B cell (primary cell): Measurements from ENCODE around the gene CAMK2A. TPM values are rescaled to one million over a fixed set of nuclear protein-coding genes. Genes with fewer than 3 reads are reported as not detected.

Source experiments
- ATAC-seq: fragments of 200-7000 bp; cut with Tn5 transposase; one replicate; pipeline ENCODE4 v1.10.0; 2021; ENCODE audit warnings: low read depth, mild to moderate bottlenecking, moderate number of reproducible peaks, moderate library complexity
- CTCF ChIA-PET: fragments of 350-600 bp; sonication (Branson Sonifier 250); formaldehyde crosslinking; loops from one replicate; lab custom pipeline; 2021; ENCODE audit warnings: antibody characterized with exemption, inconsistent platforms; lab: Charles Lee
- POLR2A ChIA-PET: fragments of 350-600 bp; sonication (Branson Sonifier 250); formaldehyde crosslinking; loops from one replicate; lab custom pipeline; 2021; ENCODE audit warnings: antibody characterized with exemption; lab: Charles Lee
- DNase-seq: peaks from one replicate; pipeline ENCODE4 v3.0.0; 2013
- H2AFZ ChIP-seq: 2 replicates; pipeline ENCODE4 v1.6.1; 2012; ENCODE audit warnings: mild to moderate bottlenecking, low read depth, low read length; ENCODE audit not compliant: insufficient read depth, poor library complexity, severe bottlenecking
- H3K27ac ChIP-seq, 2 donors: 1 replicate in 1 of 2; 2 replicates in 1 of 2; pipeline ENCODE4 v1.5.1; 2012 to 2013; ENCODE audit warnings: low read length in 2 of 2, mild to moderate bottlenecking in 2 of 2, moderate library complexity in 1 of 2
- H3K27me3 ChIP-seq, 4 experiments: fragments of 200-600 bp in 1 of 4; sonication (generic) in 1 of 4; replicated peaks in 1 of 4; 1 replicate in 2 of 4; 2 replicates in 2 of 4; pipeline versions ENCODE4 v1.6.1 to v1.7.0; 2013 to 2016; ENCODE audit warnings: low read length in 3 of 4, mild to moderate bottlenecking in 2 of 4, mixed read lengths in 1 of 4, moderate library complexity in 1 of 4; ENCODE audit not compliant: insufficient read depth in 4 of 4, control insufficient read depth in 3 of 4; ENCODE audit errors: control extremely low read depth in 1 of 4
- H3K36me3 ChIP-seq, 2 experiments: replicated peaks in 1 of 2; 1 replicate in 1 of 2; 2 replicates in 1 of 2; pipeline versions ENCODE4 v1.6.1 to v1.7.1; 2013; ENCODE audit warnings: low read length in 1 of 2; ENCODE audit not compliant: insufficient read depth in 2 of 2, control insufficient read depth in 1 of 2; ENCODE audit errors: control extremely low read depth in 1 of 2, extremely low read depth in 1 of 2
- H3K4me1 ChIP-seq, 2 donors: fragments of 200-600 bp in 1 of 2; sonication (generic) in 1 of 2; 1 replicate in 1 of 2; 2 replicates in 1 of 2; pipeline versions ENCODE4 v1.5.1 to v1.6.1; 2013 to 2017; ENCODE audit warnings: low read length in 2 of 2; ENCODE audit not compliant: control insufficient read depth in 2 of 2, insufficient read depth in 2 of 2
- H3K4me2 ChIP-seq: replicated peaks from 2 replicates; pipeline ENCODE3; 2012; ENCODE audit warnings: mild to moderate bottlenecking, low read depth, low read length; ENCODE audit not compliant: poor library complexity, severe bottlenecking
- H3K4me3 ChIP-seq, 5 experiments: fragments of 200-600 bp in 1 of 5; sonication (generic) in 1 of 5; 1 replicate in 3 of 5; 2 replicates in 2 of 5; pipeline versions ENCODE4 v1.5.1 to v1.7.0; 2011 to 2016; ENCODE audit warnings: low read length in 4 of 5, mild to moderate bottlenecking in 4 of 5, low read depth in 2 of 5, control low read depth in 1 of 5, moderate library complexity in 1 of 5; ENCODE audit not compliant: insufficient read depth in 1 of 5; ENCODE audit errors: control extremely low read depth in 1 of 5, extremely low read depth in 1 of 5
- H3K79me2 ChIP-seq: fragments of 200-600 bp; sonication (generic); one replicate; pipeline ENCODE4 v1.6.0; 2016; ENCODE audit warnings: low read length; ENCODE audit not compliant: control insufficient read depth, insufficient read depth
- H3K9ac ChIP-seq: fragments of 200-600 bp; sonication (generic); 2 replicates; pipeline ENCODE4 v1.6.1; 2017; ENCODE audit warnings: mild to moderate bottlenecking, low read length, moderate library complexity
- H3K9me3 ChIP-seq, 3 donors: one replicate each; pipeline versions ENCODE4 v1.6.1 to v1.7.1; 2013; ENCODE audit warnings: low read length in 2 of 3; ENCODE audit not compliant: control insufficient read depth in 2 of 3, insufficient read depth in 1 of 3; ENCODE audit errors: control extremely low read depth in 1 of 3
- H4K20me1 ChIP-seq: 2 replicates; pipeline ENCODE4 v1.6.0; 2012; ENCODE audit warnings: mild to moderate bottlenecking, low read length; ENCODE audit not compliant: insufficient read depth, control insufficient read depth, poor library complexity, severe bottlenecking
- H3K27ac Mint-ChIP-seq: one replicate; pipeline ENCODE4 v1.8.0; 2021; ENCODE audit warnings: mixed read lengths
- H3K27me3 Mint-ChIP-seq: one replicate; pipeline ENCODE4 v1.8.0; 2021; ENCODE audit warnings: mixed read lengths
- H3K4me1 Mint-ChIP-seq: one replicate; pipeline ENCODE4 v1.8.0; 2021; ENCODE audit warnings: mixed read lengths
- H3K4me3 Mint-ChIP-seq: one replicate; pipeline ENCODE4 v1.8.0; 2021; ENCODE audit warnings: mixed read lengths
- H3K9me3 Mint-ChIP-seq: one replicate; pipeline ENCODE4 v1.8.0; 2022; ENCODE audit warnings: mixed read lengths; ENCODE audit not compliant: insufficient read depth
- EZH2 ChIP-seq: IDR thresholded peaks from 2 replicates; pipeline ENCODE4 v1.6.1; 2012; ENCODE audit warnings: borderline replicate concordance, low read depth, mild to moderate bottlenecking, moderate library complexity, low read length; ENCODE audit not compliant: insufficient read depth, poor library complexity, severe bottlenecking
- WGBS: methylation state at CpG from one replicate; pipeline ENCODE4 v1.1.5; 2013; ENCODE audit warnings: missing lambda C conversion rate; ENCODE audit not compliant: insufficient coverage; 5-methylcytosine and 5-hydroxymethylcytosine counted together
- intact Hi-C: fragments of 100-400 bp; cut with micrococcal nuclease; formaldehyde crosslinking; loops from one replicate; pipeline ENCODE4 v1.10.0; 2022
- polyA plus RNA-seq: library from polyadenylated mRNA; depleted of rRNA; stranded (reverse); fragments of >200 nt; gene quantifications from 2 replicates; pipeline ENCODE4 v1.2.3, GENCODE V29; 2012
- total RNA-seq, 2 donors: library from RNA; stranded (reverse); fragments of 120-200 nt in 1 of 2; gene quantifications; 1 replicate in 1 of 2; 2 replicates in 1 of 2; pipeline versions ENCODE4 v1.2.3 to v1.2.4, GENCODE V29; 2013 to 2022
- TF ChIP-seq, protein P1 (sequence below): fragments of 200-600 bp; IDR thresholded peaks from one replicate; pipeline ENCODE4 v1.8.0; 2022; ENCODE audit warnings: antibody characterized with exemption, mild to moderate bottlenecking

CAMK2A gene
- total and polyA plus RNA-seq, 2 donors (not counting 1 experiment from before 2014, with no cell fraction given), result not detected

DNA sequence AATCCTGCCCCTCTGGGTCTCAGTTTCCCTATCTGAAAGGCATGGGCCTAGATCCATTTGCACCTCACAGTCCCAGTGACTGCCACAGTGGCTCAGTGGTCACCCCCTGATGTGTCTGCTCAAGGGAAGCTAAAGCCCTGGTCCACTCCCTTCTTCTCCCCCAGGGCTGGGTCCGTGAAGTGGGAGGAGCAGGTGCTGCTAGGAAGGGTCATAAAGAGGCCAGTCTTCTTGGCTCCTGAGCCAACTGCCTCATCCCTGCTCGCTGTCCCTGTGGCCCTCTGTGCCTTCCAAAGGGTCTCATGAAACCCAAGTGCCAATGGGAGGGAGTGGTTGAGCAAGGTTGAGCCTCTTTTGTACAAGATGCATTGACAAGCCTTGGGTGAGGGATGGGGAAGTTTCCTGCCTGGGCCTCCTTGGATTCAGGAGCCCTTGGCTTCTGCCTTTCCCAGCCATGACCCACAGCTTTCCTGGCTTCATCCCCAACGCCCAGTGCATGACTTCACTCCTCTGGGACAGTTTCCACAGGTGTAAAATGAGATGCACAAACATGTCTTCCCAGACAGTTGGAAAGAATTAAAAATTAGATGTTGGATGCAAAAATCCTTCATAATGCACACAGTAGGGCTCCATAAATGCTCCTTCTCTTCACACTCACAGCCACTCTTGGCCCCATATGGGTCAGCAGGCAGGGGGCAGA lies 101.3 kb downstream of the CAMK2A start:
- Histone ChIP-seq H4K20me1 (no peaks in the 10 kb centered on the region), H3K27me3 (peaks cover 0 to 25% (median 7%) of the 10 kb centered on the region in 4 experiments), H3K4me2 (no peak overlapping the region), H3K27ac (no peak overlapping the region), H3K36me3 (no peaks in the 10 kb centered on the region), H3K9me3 (no peaks in the 10 kb centered on the region), H3K4me3 (no peak overlapping the region), H2AFZ (no peak overlapping the region), H3K4me1 (no peaks in the 10 kb centered on the region), H3K9ac (no peak overlapping the region), H3K79me2 (no peaks in the 10 kb centered on the region)
- H3K4me1 Mint-ChIP-seq, result no peaks in the 10 kb centered on the region
- ATAC-seq (no peak), DNase-seq (no peak)
- H3K4me3 Mint-ChIP-seq, result no peak overlapping the region
- CTCF ChIA-PET, result no interaction called here
- no peak for TF ChIP-seq EZH2
- TF ChIP-seq, protein P1, sequence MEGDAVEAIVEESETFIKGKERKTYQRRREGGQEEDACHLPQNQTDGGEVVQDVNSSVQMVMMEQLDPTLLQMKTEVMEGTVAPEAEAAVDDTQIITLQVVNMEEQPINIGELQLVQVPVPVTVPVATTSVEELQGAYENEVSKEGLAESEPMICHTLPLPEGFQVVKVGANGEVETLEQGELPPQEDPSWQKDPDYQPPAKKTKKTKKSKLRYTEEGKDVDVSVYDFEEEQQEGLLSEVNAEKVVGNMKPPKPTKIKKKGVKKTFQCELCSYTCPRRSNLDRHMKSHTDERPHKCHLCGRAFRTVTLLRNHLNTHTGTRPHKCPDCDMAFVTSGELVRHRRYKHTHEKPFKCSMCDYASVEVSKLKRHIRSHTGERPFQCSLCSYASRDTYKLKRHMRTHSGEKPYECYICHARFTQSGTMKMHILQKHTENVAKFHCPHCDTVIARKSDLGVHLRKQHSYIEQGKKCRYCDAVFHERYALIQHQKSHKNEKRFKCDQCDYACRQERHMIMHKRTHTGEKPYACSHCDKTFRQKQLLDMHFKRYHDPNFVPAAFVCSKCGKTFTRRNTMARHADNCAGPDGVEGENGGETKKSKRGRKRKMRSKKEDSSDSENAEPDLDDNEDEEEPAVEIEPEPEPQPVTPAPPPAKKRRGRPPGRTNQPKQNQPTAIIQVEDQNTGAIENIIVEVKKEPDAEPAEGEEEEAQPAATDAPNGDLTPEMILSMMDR, result no peak
- no peak overlapping the region for H3K27ac Mint-ChIP-seq
- WGBS, result 63% methylated on average over 1 of the region's 3 CpGs
- intact Hi-C loops, result no loop called here
- H3K27me3 Mint-ChIP-seq, result peaks cover 31% of the 10 kb centered on the region
- POLR2A ChIA-PET, result no interaction called here
- H3K9me3 Mint-ChIP-seq, result no peaks in the 10 kb centered on the region

DNA sequence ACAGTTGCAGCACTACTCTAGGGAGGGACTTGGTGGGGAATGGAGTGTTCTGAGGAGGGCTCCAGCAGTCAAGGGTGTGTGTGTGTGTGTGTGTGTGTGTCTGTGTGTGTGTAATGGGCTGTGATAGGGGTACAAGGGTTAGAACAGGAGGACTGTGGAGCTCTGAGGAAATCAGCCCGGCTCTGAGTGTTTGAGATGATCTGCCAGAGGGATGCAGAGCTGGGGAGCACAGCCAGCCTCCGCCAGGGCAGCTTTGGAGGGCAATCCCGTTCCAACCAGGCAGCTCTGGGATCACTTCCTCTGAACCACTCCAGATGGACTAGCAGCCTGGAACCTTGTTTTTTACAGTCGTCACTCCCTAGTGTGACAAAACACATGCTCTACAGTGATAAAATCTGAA lies 102.7 kb downstream of the CAMK2A start:
- intact Hi-C loops, result no loop called here

More for the DNA sequence above, 102.7 kb downstream of the CAMK2A start:
- Histone ChIP-seq H3K27ac (no peak overlapping the region), H3K36me3 (no peaks in the 10 kb centered on the region), H4K20me1 (no peaks in the 10 kb centered on the region), H2AFZ (no peak overlapping the region), H3K79me2 (no peaks in the 10 kb centered on the region), H3K4me2 (no peak overlapping the region), H3K4me1 (no peaks in the 10 kb centered on the region), H3K27me3 (peaks cover 0 to 21% (median 7%) of the 10 kb centered on the region in 4 experiments), H3K9me3 (no peaks in the 10 kb centered on the region), H3K9ac (no peak overlapping the region), H3K4me3 (no peak overlapping the region)
- ChIA-PET POLR2A (no interaction called here), CTCF (interaction anchor here (1.2 kb wide), 1 partner anchor 31 kb away, joined by 3 read pairs; no protein-coding TSS in a partner anchor)
- Mint-ChIP-seq H3K4me1 (no peaks in the 10 kb centered on the region), H3K27ac (no peak overlapping the region), H3K9me3 (no peaks in the 10 kb centered on the region), H3K27me3 (peaks cover 28% of the 10 kb centered on the region), H3K4me3 (no peak overlapping the region)
- 82% methylated on average over 3 of the region's 4 CpGs for WGBS
- DNase-seq (no peak), ATAC-seq (no peak)
- TF ChIP-seq, protein P1, result no peak
- no peak for TF ChIP-seq EZH2
